Smooth muscle cell (in vitro differentiated cells): ENCODE results near the gene SLC6A13. TPM values are rescaled to one million over a fixed set of nuclear protein-coding genes. Genes with fewer than 3 reads are reported as not detected.
"Not testable (repeated sequence)": the region's sequence is repeated elsewhere in the genome, so short reads cannot be mapped to it uniquely, and the experiment has no call there.

Experiments
- DNase-seq: peaks from one replicate; lab custom pipeline; 2025; ENCODE audit not compliant: unreplicated experiment; lab: John Stamatoyannopoulos, UW
- H2AFZ ChIP-seq: fragments of 200-600 bp; sonication (generic); 2 replicates; pipeline ENCODE4 v1.6.0; 2016; ENCODE audit warnings: antibody characterized with exemption, low read depth, mild to moderate bottlenecking
- H3F3A ChIP-seq: fragments of 200-600 bp; sonication (generic); 2 replicates; pipeline ENCODE4 v1.6.0; 2017; ENCODE audit warnings: antibody characterized with exemption, low read depth
- H3K27ac ChIP-seq: fragments of 200-600 bp; sonication (generic); 2 replicates; pipeline ENCODE4 v1.5.1; 2016; ENCODE audit warnings: low read depth, mild to moderate bottlenecking
- H3K27me3 ChIP-seq: fragments of 200-600 bp; sonication (generic); 2 replicates; pipeline ENCODE4 v1.6.1; 2016; ENCODE audit warnings: low read depth, mild to moderate bottlenecking
- H3K36me3 ChIP-seq: fragments of 200-600 bp; sonication (generic); 2 replicates; pipeline ENCODE4 v1.5.1; 2016; ENCODE audit warnings: low read depth
- H3K4me1 ChIP-seq: fragments of 200-600 bp; sonication (generic); 2 replicates; pipeline ENCODE4 v1.5.1; 2016; ENCODE audit warnings: low read depth
- H3K4me2 ChIP-seq: fragments of 200-600 bp; sonication (generic); 2 replicates; pipeline ENCODE4 v1.6.0; 2016; ENCODE audit warnings: mild to moderate bottlenecking
- H3K4me3 ChIP-seq: fragments of 200-600 bp; sonication (generic); 2 replicates; pipeline ENCODE4 v1.5.1; 2016; ENCODE audit warnings: mild to moderate bottlenecking
- H3K79me2 ChIP-seq: fragments of 200-600 bp; sonication (generic); 2 replicates; pipeline ENCODE4 v1.6.0; 2016; ENCODE audit warnings: low read depth, mild to moderate bottlenecking
- H3K9ac ChIP-seq: fragments of 200-600 bp; sonication (generic); 2 replicates; pipeline ENCODE4 v1.6.0; 2016; ENCODE audit warnings: low read depth
- H3K9me3 ChIP-seq: fragments of 200-600 bp; sonication (generic); replicated peaks from 2 replicates; pipeline ENCODE4 v1.5.1; 2016; ENCODE audit warnings: low read depth
- H4K20me1 ChIP-seq: fragments of 200-600 bp; sonication (generic); 2 replicates; pipeline ENCODE4 v1.6.0; 2016; ENCODE audit warnings: low read depth
- CTCF ChIP-seq: fragments of 200-600 bp; sonication (generic); IDR thresholded peaks from 2 replicates; pipeline ENCODE4 v1.5.1; 2017; ENCODE audit warnings: borderline replicate concordance, mild to moderate bottlenecking, antibody characterized with exemption; ENCODE audit not compliant: insufficient read depth, poor library complexity, severe bottlenecking
- WGBS: methylation state at CpG from one replicate; pipeline ENCODE4 v1.1.7; 2016; ENCODE audit warnings: low lambda C conversion rate; 5-methylcytosine and 5-hydroxymethylcytosine counted together
- polyA plus RNA-seq: library from polyadenylated mRNA; unstranded; fragments of >200 nt; fragmentation: Nextera tagmentation; extraction: Ambion mirVana; gene quantifications from 2 replicates; pipeline ENCODE4 v1.2.1, GENCODE V29; 2016
- total RNA-seq: library from RNA; depleted of rRNA; stranded (reverse); fragments of >200 nt; gene quantifications from 2 replicates; pipeline ENCODE4 v1.2.3, GENCODE V29; 2014

The SLC6A13 gene
- total and polyA plus RNA-seq, 2 experiments from 2014 or later, result 0.45 to 0.66 TPM

- Histone ChIP-seq H3K9me3 (no peaks in the 10 kb centered on the region), H3K4me3 (no peak overlapping the region), H3K9ac (no peak overlapping the region), H3K27me3 (no peaks in the 10 kb centered on the region), H3K79me2 (no peaks in the 10 kb centered on the region), H3K36me3 (no peaks in the 10 kb centered on the region), H4K20me1 (no peaks in the 10 kb centered on the region), H3K27ac (no peak overlapping the region), H3F3A (no peaks in the 10 kb centered on the region), H3K4me1 (no peaks in the 10 kb centered on the region), H2AFZ (no peak overlapping the region), H3K4me2 (no peak overlapping the region)
- 97% methylated on average over 3 of the region's 3 CpGs for WGBS
- TF ChIP-seq CTCF, result no peak
- DNase-seq, result no peak
Measured at GRCh38 chr12:236445-236844, 26.2 kb downstream of the SLC6A13 start.

- WGBS, result 81% methylated on average over 4 of the region's 4 CpGs
Measured at GRCh38 chr12:235967-236366, 26.7 kb downstream of the SLC6A13 start.

GRCh38 chr12:234891-235415 is 27.7 kb downstream of the SLC6A13 start:
- H3K4me3 ChIP-seq, result no peak overlapping the region
- H3K27ac ChIP-seq, result no peak overlapping the region
- peaks cover 8% of the 10 kb centered on the region for H3K4me1 ChIP-seq
- no peak overlapping the region for H2AFZ ChIP-seq
- no peaks in the 10 kb centered on the region for H3K36me3 ChIP-seq
- DNase-seq, result no peak
- no peak overlapping the region for H3K4me2 ChIP-seq
- no peaks in the 10 kb centered on the region for H3K79me2 ChIP-seq
- TF ChIP-seq CTCF, result no peak
- no peaks in the 10 kb centered on the region for H4K20me1 ChIP-seq
- H3K9ac ChIP-seq, result no peak overlapping the region
- H3F3A ChIP-seq, result no peaks in the 10 kb centered on the region
- no peaks in the 10 kb centered on the region for H3K9me3 ChIP-seq
- H3K27me3 ChIP-seq, result no peaks in the 10 kb centered on the region
- 93% methylated on average over 10 of the region's 10 CpGs for WGBS

More at GRCh38 chr12:235967-236366, 26.7 kb downstream of the SLC6A13 start:
- not testable (repeated sequence) for H3K9ac ChIP-seq, H3K36me3 ChIP-seq, H3K4me1 ChIP-seq, H3K27me3 ChIP-seq, H4K20me1 ChIP-seq, H3F3A ChIP-seq, H3K4me2 ChIP-seq, H2AFZ ChIP-seq, H3K27ac ChIP-seq, H3K4me3 ChIP-seq, DNase-seq, H3K9me3 ChIP-seq, H3K79me2 ChIP-seq

GRCh38 chr12:234019-234418 is 28.6 kb downstream of the SLC6A13 start:
- H3F3A ChIP-seq, result no peaks in the 10 kb centered on the region
- no peak overlapping the region for H3K9ac ChIP-seq
- WGBS, result 85% methylated on average over 7 of the region's 7 CpGs
- H3K4me1 ChIP-seq, result peaks cover 8% of the 10 kb centered on the region
- H3K27me3 ChIP-seq, result no peaks in the 10 kb centered on the region
- H2AFZ ChIP-seq, result no peak overlapping the region
- no peak overlapping the region for H3K4me2 ChIP-seq
- no peaks in the 10 kb centered on the region for H4K20me1 ChIP-seq
- no peaks in the 10 kb centered on the region for H3K79me2 ChIP-seq
- no peak for DNase-seq
- no peak overlapping the region for H3K4me3 ChIP-seq
- no peak overlapping the region for H3K27ac ChIP-seq
- H3K36me3 ChIP-seq, result no peaks in the 10 kb centered on the region
- TF ChIP-seq CTCF, result no peak
- H3K9me3 ChIP-seq, result no peaks in the 10 kb centered on the region
